Mesendoderm (in vitro differentiated cells): ENCODE data around the gene ZMYND8. TPM values are rescaled to one million over a fixed set of nuclear protein-coding genes. Genes with fewer than 3 reads are reported as not detected.

Experiments used
- DNase-seq: peaks from one replicate; pipeline ENCODE4 v3.0.0; 2013
- H2AK5ac ChIP-seq: 2 replicates; pipeline ENCODE4 v1.6.1; 2013; ENCODE audit warnings: low read length, inconsistent platforms
- H2BK120ac ChIP-seq: 2 replicates; pipeline ENCODE4 v1.6.1; 2013; ENCODE audit warnings: low read depth, mild to moderate bottlenecking, low read length, moderate library complexity, mixed read lengths
- H2BK15ac ChIP-seq: replicated peaks from 2 replicates; pipeline ENCODE4 v1.6.1; 2013; ENCODE audit warnings: low read depth, mild to moderate bottlenecking, moderate library complexity
- H2BK5ac ChIP-seq: 2 replicates; pipeline ENCODE4 v1.6.1; 2013; ENCODE audit warnings: low read length, inconsistent platforms
- H3K18ac ChIP-seq: 2 replicates; pipeline ENCODE4 v1.6.1; 2013; ENCODE audit warnings: mild to moderate bottlenecking, low read length, mixed read lengths
- H3K23ac ChIP-seq: one replicate; pipeline ENCODE4 v1.6.1; 2013; ENCODE audit warnings: low read length
- H3K27ac ChIP-seq: 2 replicates; pipeline ENCODE4 v1.5.1; 2013; ENCODE audit warnings: low read depth, mild to moderate bottlenecking, inconsistent platforms, low read length, moderate library complexity
- H3K27me3 ChIP-seq: 2 replicates; pipeline ENCODE4 v1.6.1; 2013; ENCODE audit warnings: low read length, control low read depth, mild to moderate bottlenecking, inconsistent platforms; ENCODE audit not compliant: insufficient read depth, poor library complexity
- H3K36me3 ChIP-seq: 2 replicates; pipeline ENCODE4 v1.6.1; 2013; ENCODE audit warnings: low read length, inconsistent platforms; ENCODE audit not compliant: control insufficient read depth, insufficient read depth
- H3K4ac ChIP-seq: one replicate; pipeline ENCODE4 v1.6.1; 2013; ENCODE audit warnings: low read depth, mild to moderate bottlenecking, low read length, moderate library complexity
- H3K4me1 ChIP-seq: 2 replicates; pipeline ENCODE4 v1.6.1; 2013; ENCODE audit warnings: low read depth, low read length, inconsistent platforms; ENCODE audit not compliant: control insufficient read depth
- H3K4me2 ChIP-seq: 2 replicates; pipeline ENCODE4 v1.6.1; 2013; ENCODE audit warnings: low read length
- H3K4me3 ChIP-seq: 2 replicates; pipeline ENCODE4 v1.5.1; 2013; ENCODE audit warnings: mild to moderate bottlenecking, low read length
- H3K56ac ChIP-seq: one replicate; pipeline ENCODE4 v1.6.1; 2013; ENCODE audit warnings: low read length
- H3K79me1 ChIP-seq: 2 replicates; pipeline ENCODE4 v1.6.1; 2013; ENCODE audit warnings: low read length, inconsistent platforms
- H3K79me2 ChIP-seq: 2 replicates; pipeline ENCODE4 v1.6.1; 2013; ENCODE audit warnings: mild to moderate bottlenecking, low read length; ENCODE audit not compliant: control insufficient read depth, insufficient read depth
- H3K9ac ChIP-seq: 2 replicates; pipeline ENCODE4 v1.6.1; 2013; ENCODE audit warnings: low read length, inconsistent platforms
- H4K5ac ChIP-seq: one replicate; pipeline ENCODE4 v1.6.1; 2013; ENCODE audit warnings: low read length
- H4K8ac ChIP-seq: one replicate; pipeline ENCODE4 v1.6.1; 2013; ENCODE audit warnings: low read depth, mild to moderate bottlenecking, control low read depth, low read length, moderate library complexity
- WGBS: extraction: QIAGEN DNeasy Blood & Tissue Kit; methylation state at CpG from one replicate; pipeline ENCODE4 v1.1.7; 2013; ENCODE audit warnings: low lambda C conversion rate, missing lambda C conversion rate; ENCODE audit not compliant: insufficient coverage; ENCODE audit errors: extremely low coverage; 5-methylcytosine and 5-hydroxymethylcytosine counted together
- small RNA-seq: library from polyadenylated mRNA; stranded (forward); fragments of <200 nt; extraction: miRNeasy Mini kit (QIAGEN cat#:217004); gene quantifications from one replicate; pipeline ENCODE3, GENCODE V24; 2013; ENCODE audit not compliant: insufficient read depth

Gene ZMYND8

DNA sequence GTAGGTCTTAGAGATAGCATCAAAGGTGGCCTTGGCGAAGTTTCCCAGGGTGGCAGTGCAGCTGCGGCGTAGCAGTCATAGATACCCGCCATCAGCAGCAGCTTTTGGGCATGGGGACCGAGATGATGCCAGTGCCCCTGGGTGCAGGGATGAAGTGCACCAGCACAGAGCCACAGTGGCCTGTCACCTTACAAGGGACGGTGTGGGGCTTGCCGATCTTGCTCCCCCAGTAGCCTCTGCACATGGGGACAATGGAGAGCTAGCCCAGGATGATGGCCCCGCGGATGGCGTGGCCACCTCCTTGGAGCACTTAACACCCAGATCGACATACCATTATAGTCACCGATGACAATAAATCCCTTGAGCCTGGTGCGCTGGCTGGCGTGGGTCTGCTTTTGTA is 195.5 kb downstream of the ZMYND8 start:
- H2BK15ac ChIP-seq: no peak overlapping the region
- H3K4me1 ChIP-seq: no peaks in the 10 kb centered on the region
- WGBS: no CpG with 5 or more reads among the region's 14 CpGs
- H3K79me2 ChIP-seq: no peaks in the 10 kb centered on the region
- H3K27me3 ChIP-seq: no peaks in the 10 kb centered on the region
- no peak overlapping the region for H2BK5ac ChIP-seq
- no peak overlapping the region for H4K5ac ChIP-seq
- H2BK120ac ChIP-seq: no peak overlapping the region
- H3K23ac ChIP-seq: no peak overlapping the region
- H3K4me3 ChIP-seq: no peak overlapping the region
- H3K56ac ChIP-seq: no peak overlapping the region
- H2AK5ac ChIP-seq: no peak overlapping the region
- H3K9ac ChIP-seq: no peak overlapping the region
- H3K4ac ChIP-seq: no peak overlapping the region
- no peak overlapping the region for H3K4me2 ChIP-seq
- DNase-seq: no peak
- no peak overlapping the region for H3K27ac ChIP-seq
- H3K36me3 ChIP-seq: no peaks in the 10 kb centered on the region
- no peaks in the 10 kb centered on the region for H3K79me1 ChIP-seq
- H3K18ac ChIP-seq: no peak overlapping the region
- no peak overlapping the region for H4K8ac ChIP-seq

DNA sequence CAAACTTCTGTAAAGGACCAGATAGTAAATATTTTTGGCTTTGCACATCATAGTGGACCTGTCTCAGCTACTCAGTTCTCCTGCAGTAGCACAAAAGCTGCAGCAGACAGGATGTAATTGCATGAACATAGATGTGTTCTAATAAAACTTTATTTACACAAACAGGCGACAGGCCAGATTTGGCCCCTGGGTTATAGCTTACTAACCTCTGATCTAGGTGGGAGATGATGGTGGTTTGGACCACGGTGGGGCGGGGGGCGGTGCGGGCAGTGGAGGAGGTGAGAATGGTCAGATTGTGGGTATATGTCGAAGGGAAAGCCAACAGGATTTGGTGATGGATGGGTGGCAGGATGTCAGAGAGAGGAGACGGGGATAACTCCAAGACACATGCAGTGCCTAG is 196.3 kb downstream of the ZMYND8 start:
- H3K4me3 ChIP-seq: no peak overlapping the region
- WGBS: no CpG with 5 or more reads among the region's 7 CpGs
- H4K8ac ChIP-seq: no peak overlapping the region
- H3K18ac ChIP-seq: no peak overlapping the region
- H2AK5ac ChIP-seq: no peak overlapping the region
- no peak overlapping the region for H3K4ac ChIP-seq
- no peak overlapping the region for H4K5ac ChIP-seq
- H3K27ac ChIP-seq: no peak overlapping the region
- no peaks in the 10 kb centered on the region for H3K27me3 ChIP-seq
- no peak overlapping the region for H3K56ac ChIP-seq
- H2BK5ac ChIP-seq: no peak overlapping the region
- H2BK15ac ChIP-seq: no peak overlapping the region
- no peak overlapping the region for H2BK120ac ChIP-seq
- no peaks in the 10 kb centered on the region for H3K79me1 ChIP-seq
- H3K23ac ChIP-seq: no peak overlapping the region
- no peak overlapping the region for H3K4me2 ChIP-seq
- no peak for DNase-seq
- H3K36me3 ChIP-seq: no peaks in the 10 kb centered on the region
- no peaks in the 10 kb centered on the region for H3K4me1 ChIP-seq
- no peaks in the 10 kb centered on the region for H3K79me2 ChIP-seq
- H3K9ac ChIP-seq: no peak overlapping the region

Small RNA genes lying within 50 kb of the gene (small RNA-seq; reads per million reads assigned to genes)
- not detected for gene MIR3616
